Mucosa of rectum (tissue), 2 donors: Measurements from ENCODE around the gene LRRC4.

ENCODE experiments used
- H3K27ac ChIP-seq, 2 donors: one replicate each; pipeline ENCODE4 v1.7.0; 2013; ENCODE audit warnings: inconsistent platforms in 2 of 2, low read depth in 2 of 2, low read length in 2 of 2
- H3K27me3 ChIP-seq, 2 donors: one replicate each; pipeline ENCODE4 v1.7.0; 2013; ENCODE audit warnings: low read length in 2 of 2; ENCODE audit not compliant: control insufficient read depth in 2 of 2, insufficient read depth in 2 of 2
- H3K36me3 ChIP-seq, 2 donors: one replicate each; pipeline ENCODE4 v1.7.0; 2013; ENCODE audit warnings: low read length in 2 of 2; ENCODE audit not compliant: control insufficient read depth in 2 of 2, insufficient read depth in 2 of 2
- H3K4me1 ChIP-seq, 2 donors: one replicate each; pipeline ENCODE4 v1.7.0; 2013; ENCODE audit warnings: low read length in 2 of 2, mild to moderate bottlenecking in 1 of 2; ENCODE audit not compliant: control insufficient read depth in 2 of 2, insufficient read depth in 2 of 2
- H3K4me3 ChIP-seq, 2 donors: one replicate each; pipeline ENCODE4 v1.7.0; 2013; ENCODE audit warnings: low read length in 2 of 2
- H3K9ac ChIP-seq, 2 donors: one replicate each; pipeline ENCODE4 v1.7.0; 2013; ENCODE audit warnings: low read length in 2 of 2, low read depth in 1 of 2, mild to moderate bottlenecking in 1 of 2
- H3K9me3 ChIP-seq, 2 donors: one replicate each; pipeline ENCODE4 v1.7.0; 2013; ENCODE audit warnings: low read length in 2 of 2; ENCODE audit not compliant: control insufficient read depth in 2 of 2
- donor health status: healthy.
- donor health status: Normal muscosa, but diverticular disease.

The LRRC4 gene

GRCh38 chr7:128030654-128031611, at the start of gene LRRC4:
Gene LRRC4, minus strand, starts transcription at chr7:128031437. Its CDS starts 797 bp downstream, at chr7:128030640.
- Histone ChIP-seq H3K27ac (no peak within 1 kb of the TSS), H3K4me1 (peaks cover 0 to 6% of the 10 kb centered on the region in 2 donors), H3K36me3 (peaks cover 0 to 5% of the 10 kb centered on the region in 2 donors), H3K9me3 (no peaks in the 10 kb centered on the region), H3K27me3 (peaks cover 9 to 10% of the 10 kb centered on the region in 2 donors), H3K4me3 (peak within 1 kb of the TSS; percentile 51 to 71), H3K9ac (peak within 1 kb of the TSS in 1 of 2 donors; percentile 23)

GRCh38 chr7:128080169-128080568, 48.9 kb upstream of the LRRC4 start:
- H3K27me3 ChIP-seq = no peaks in the 10 kb centered on the region
- no peak overlapping the region for H3K9ac ChIP-seq
- no peaks in the 10 kb centered on the region for H3K9me3 ChIP-seq
- no peak overlapping the region for H3K27ac ChIP-seq
- H3K36me3 ChIP-seq = peaks cover 28 to 45% of the 10 kb centered on the region in 2 donors
- peaks cover 9 to 10% of the 10 kb centered on the region in 2 donors for H3K4me1 ChIP-seq
- no peak overlapping the region for H3K4me3 ChIP-seq

- peaks cover 25 to 43% of the 10 kb centered on the region in 2 donors for H3K36me3 ChIP-seq
- no peak overlapping the region for H3K4me3 ChIP-seq
- H3K9me3 ChIP-seq = no peaks in the 10 kb centered on the region
- no peaks in the 10 kb centered on the region for H3K27me3 ChIP-seq
- H3K4me1 ChIP-seq = peaks cover 9 to 10% of the 10 kb centered on the region in 2 donors
- no peak overlapping the region for H3K9ac ChIP-seq
- H3K27ac ChIP-seq = no peak overlapping the region
Measured at GRCh38 chr7:128078309-128078708, 47.1 kb upstream of the LRRC4 start.

DNA sequence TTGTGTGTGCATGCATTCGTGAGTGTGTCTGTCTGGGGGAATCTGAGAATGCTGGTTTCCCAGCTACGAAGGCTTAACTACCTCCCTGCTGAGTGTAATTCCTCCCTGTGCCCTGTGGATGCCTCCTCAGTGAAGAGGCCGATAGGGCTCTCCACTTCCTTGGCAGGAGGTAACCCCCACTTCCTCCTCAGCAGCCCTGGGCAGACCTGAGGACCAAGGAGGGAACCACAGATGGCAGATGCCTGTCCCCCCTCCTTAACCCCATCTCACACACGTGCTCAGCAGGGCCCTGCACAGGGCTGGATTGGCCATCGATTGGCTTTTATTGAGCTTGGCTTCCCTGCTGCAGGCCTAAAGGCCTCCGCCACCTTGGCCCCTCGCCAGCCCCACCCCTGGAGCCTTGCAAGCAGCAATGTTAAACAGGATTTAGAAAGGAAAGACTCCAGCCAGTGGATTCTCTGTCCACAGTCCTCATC, 45.6 kb upstream of the LRRC4 start:
- Histone ChIP-seq H3K27me3 (no peaks in the 10 kb centered on the region), H3K4me1 (peaks cover 9 to 10% of the 10 kb centered on the region in 2 donors), H3K4me3 (no peak overlapping the region), H3K36me3 (peaks cover 22 to 33% of the 10 kb centered on the region in 2 donors), H3K9me3 (no peaks in the 10 kb centered on the region), H3K9ac (no peak overlapping the region), H3K27ac (peak overlapping the region in 1 of 2 donors; percentile 10)

GRCh38 chr7:128076196-128076795, 45.1 kb upstream of the LRRC4 start:
- Histone ChIP-seq H3K9ac (no peak overlapping the region), H3K9me3 (no peaks in the 10 kb centered on the region), H3K27ac (no peak overlapping the region), H3K4me3 (no peak overlapping the region), H3K4me1 (peaks cover 9 to 10% of the 10 kb centered on the region in 2 donors), H3K36me3 (peaks cover 17 to 28% of the 10 kb centered on the region in 2 donors), H3K27me3 (no peaks in the 10 kb centered on the region)

DNA sequence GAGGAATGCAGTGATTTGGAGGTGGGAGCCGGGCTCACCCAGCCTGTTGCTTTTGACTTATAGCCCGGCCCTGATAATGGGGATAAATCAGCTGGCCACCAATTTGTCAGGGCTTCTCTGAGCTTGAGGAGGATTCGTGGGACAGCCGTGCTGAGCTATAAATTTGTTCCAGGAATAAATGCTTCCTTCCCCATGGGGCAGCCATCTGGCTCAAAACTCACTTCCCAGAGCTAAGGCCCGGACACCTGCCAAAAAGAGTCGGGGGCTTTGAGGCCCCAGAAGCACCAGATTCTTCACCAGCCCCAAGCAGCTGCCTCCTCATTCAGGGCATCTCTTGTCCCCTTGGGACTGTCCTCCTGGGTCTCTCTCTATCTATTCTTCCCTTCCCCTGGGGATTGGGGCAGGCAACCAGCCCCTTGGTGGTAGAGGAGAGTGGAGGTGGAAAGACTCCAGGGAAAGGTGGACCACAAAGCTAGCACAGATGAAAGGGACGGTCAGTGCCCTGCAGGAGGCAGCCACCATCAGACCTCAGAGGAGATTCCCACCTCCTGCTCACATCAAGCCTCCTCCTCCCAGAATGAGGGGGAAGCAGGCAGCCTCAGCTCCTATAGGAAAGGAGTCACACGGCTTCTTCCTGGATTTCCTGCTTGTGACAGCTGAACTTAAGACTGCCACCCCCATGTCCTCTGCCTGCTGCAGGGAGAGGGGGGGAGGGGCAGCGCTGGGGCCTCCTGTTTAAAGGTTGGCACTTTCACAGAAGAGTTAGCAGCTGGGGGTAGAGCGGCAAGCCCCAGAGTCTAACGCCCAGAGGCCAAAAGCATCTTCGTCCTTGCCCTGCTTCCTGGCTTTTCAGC, 44.2 kb upstream of the LRRC4 start:
- Histone ChIP-seq H3K4me3 (no peak overlapping the region), H3K9ac (no peak overlapping the region), H3K4me1 (peaks cover 9 to 10% of the 10 kb centered on the region in 2 donors), H3K36me3 (peaks cover 15 to 24% of the 10 kb centered on the region in 2 donors), H3K27ac (no peak overlapping the region), H3K27me3 (no peaks in the 10 kb centered on the region), H3K9me3 (no peaks in the 10 kb centered on the region)

DNA sequence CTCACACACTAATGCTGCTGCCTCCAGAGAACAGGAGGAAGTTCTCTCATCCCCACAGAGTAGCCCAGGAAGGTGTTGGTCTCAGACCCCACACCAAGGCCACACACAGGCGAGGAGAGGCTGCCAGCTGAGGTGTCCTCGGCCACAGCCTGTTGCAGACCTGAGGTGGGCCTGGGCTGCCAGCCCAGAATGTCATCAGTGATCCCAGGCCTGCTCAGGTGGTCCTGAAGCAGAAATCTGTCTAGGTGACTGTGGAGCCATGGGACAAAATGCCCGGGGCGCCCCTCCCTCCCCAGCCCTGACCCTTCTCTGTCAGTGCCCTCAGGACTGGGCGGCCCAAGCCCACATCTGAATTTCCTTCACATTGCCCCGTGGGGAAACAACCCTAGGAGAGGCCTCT, 43.5 kb upstream of the LRRC4 start:
- Histone ChIP-seq H3K4me1 (peaks cover 9 to 10% of the 10 kb centered on the region in 2 donors), H3K4me3 (no peak overlapping the region), H3K27me3 (no peaks in the 10 kb centered on the region), H3K9me3 (no peaks in the 10 kb centered on the region), H3K27ac (no peak overlapping the region), H3K36me3 (peaks cover 15 to 24% of the 10 kb centered on the region in 2 donors), H3K9ac (no peak overlapping the region)

- Histone ChIP-seq H3K9ac (no peak overlapping the region), H3K27me3 (no peaks in the 10 kb centered on the region), H3K9me3 (no peaks in the 10 kb centered on the region), H3K4me3 (no peak overlapping the region), H3K36me3 (peaks cover 13 to 24% of the 10 kb centered on the region in 2 donors), H3K4me1 (peaks cover 9 to 10% of the 10 kb centered on the region in 2 donors), H3K27ac (no peak overlapping the region)
Measured at GRCh38 chr7:128074336-128074735, 43.1 kb upstream of the LRRC4 start.

GRCh38 chr7:128073671-128074310, 42.6 kb upstream of the LRRC4 start:
- no peak overlapping the region for H3K9ac ChIP-seq
- H3K9me3 ChIP-seq = no peaks in the 10 kb centered on the region
- no peak overlapping the region for H3K4me3 ChIP-seq
- no peaks in the 10 kb centered on the region for H3K27me3 ChIP-seq
- no peak overlapping the region for H3K27ac ChIP-seq
- peaks cover 9 to 10% of the 10 kb centered on the region in 2 donors for H3K4me1 ChIP-seq
- H3K36me3 ChIP-seq = peaks cover 10 to 21% of the 10 kb centered on the region in 2 donors
